ENCODE results near the gene GPR85.

Gene GPR85

GRCh38 chr7:113113912-113114311 lies 27.3 kb upstream of the GPR85 start:
- no peak overlapping the region for H3K4me3 ChIP-seq (ENCODE audit: low read depth, low read length)
- no peaks in the 10 kb centered on the region for H3K4me1 ChIP-seq
- H3K27me3 ChIP-seq (ENCODE audit: control insufficient read depth, insufficient read depth, low read length), result no peaks in the 10 kb centered on the region
- no peaks in the 10 kb centered on the region for H3K9me3 ChIP-seq (ENCODE audit: control insufficient read depth, low read length)
- H3K36me3 ChIP-seq (ENCODE audit: control insufficient read depth, insufficient read depth, low read length), result no peaks in the 10 kb centered on the region
- H2AFZ ChIP-seq, result no peak overlapping the region
- no peak overlapping the region for H3K9ac ChIP-seq
- no peak overlapping the region for H3K4me2 ChIP-seq (ENCODE audit: low read length)
- no peak overlapping the region for H3K27ac ChIP-seq
- TF ChIP-seq, protein P1, sequence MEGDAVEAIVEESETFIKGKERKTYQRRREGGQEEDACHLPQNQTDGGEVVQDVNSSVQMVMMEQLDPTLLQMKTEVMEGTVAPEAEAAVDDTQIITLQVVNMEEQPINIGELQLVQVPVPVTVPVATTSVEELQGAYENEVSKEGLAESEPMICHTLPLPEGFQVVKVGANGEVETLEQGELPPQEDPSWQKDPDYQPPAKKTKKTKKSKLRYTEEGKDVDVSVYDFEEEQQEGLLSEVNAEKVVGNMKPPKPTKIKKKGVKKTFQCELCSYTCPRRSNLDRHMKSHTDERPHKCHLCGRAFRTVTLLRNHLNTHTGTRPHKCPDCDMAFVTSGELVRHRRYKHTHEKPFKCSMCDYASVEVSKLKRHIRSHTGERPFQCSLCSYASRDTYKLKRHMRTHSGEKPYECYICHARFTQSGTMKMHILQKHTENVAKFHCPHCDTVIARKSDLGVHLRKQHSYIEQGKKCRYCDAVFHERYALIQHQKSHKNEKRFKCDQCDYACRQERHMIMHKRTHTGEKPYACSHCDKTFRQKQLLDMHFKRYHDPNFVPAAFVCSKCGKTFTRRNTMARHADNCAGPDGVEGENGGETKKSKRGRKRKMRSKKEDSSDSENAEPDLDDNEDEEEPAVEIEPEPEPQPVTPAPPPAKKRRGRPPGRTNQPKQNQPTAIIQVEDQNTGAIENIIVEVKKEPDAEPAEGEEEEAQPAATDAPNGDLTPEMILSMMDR (IDR thresholded peaks at IDR 0.05), result peak; percentile 45
- H3K79me2 ChIP-seq, result no peaks in the 10 kb centered on the region

DNA sequence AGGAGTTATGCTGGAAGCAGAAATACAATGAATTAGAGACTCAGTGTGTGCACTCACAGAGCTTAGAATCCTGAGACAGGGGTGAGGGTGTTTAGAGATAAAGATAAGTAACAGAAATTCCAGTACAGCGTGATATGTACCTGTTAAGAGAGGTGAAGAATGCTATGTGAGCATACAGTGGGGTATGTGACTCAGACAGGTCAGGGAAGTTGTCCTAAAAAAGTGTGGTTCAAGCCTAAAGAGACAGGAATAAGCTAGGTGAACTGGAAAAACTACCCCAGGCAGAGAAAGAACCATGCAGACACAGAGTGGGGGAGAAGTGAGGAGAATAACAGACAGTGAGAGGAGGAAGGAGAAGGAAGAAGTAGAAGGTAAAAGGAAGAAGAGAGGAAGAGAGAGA lies 23.1 kb upstream of the GPR85 start:
- H3K27ac ChIP-seq, result no peak overlapping the region
- H3K79me2 ChIP-seq, result no peaks in the 10 kb centered on the region
- H3K9ac ChIP-seq, result no peak overlapping the region
- H3K27me3 ChIP-seq (ENCODE audit: control insufficient read depth, insufficient read depth, low read length), result no peaks in the 10 kb centered on the region
- H3K36me3 ChIP-seq (ENCODE audit: control insufficient read depth, insufficient read depth, low read length), result no peaks in the 10 kb centered on the region
- no peak overlapping the region for H3K4me3 ChIP-seq (ENCODE audit: low read depth, low read length)
- no peaks in the 10 kb centered on the region for H3K4me1 ChIP-seq
- TF ChIP-seq, protein P1 (IDR thresholded peaks at IDR 0.05), result no peak
- no peak overlapping the region for H2AFZ ChIP-seq
- no peak overlapping the region for H3K4me2 ChIP-seq (ENCODE audit: low read length)
- no peaks in the 10 kb centered on the region for H3K9me3 ChIP-seq (ENCODE audit: control insufficient read depth, low read length)

DNA sequence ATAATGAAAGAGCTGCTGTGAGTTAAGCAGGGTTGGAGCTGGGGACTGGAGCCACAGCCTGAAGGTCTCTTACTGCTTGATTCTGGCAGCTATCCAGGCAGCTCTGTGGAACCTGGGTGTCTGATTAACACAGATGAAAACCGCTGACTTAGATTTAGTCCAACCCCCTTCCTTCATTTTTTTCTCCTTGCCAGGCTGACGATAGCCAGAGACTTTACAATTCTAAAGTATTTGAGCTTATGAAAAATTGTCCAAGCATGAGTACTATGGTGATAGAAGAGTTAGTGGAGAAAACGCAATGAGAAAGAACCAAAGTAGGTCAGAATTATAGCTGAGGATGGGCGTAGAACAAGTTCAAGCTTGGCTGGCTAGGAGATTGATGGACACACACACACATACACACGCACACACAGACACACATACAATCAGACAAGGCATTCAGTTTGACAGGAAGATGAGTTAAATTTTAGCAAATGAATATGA lies 13.5 kb upstream of the GPR85 start:
- Histone ChIP-seq H3K4me1 (peaks cover 6% of the 10 kb centered on the region), H3K9me3 (ENCODE audit: control insufficient read depth, low read length) (no peaks in the 10 kb centered on the region), H3K27ac (peak overlapping the region; percentile 2), H3K36me3 (ENCODE audit: control insufficient read depth, insufficient read depth, low read length) (no peaks in the 10 kb centered on the region), H3K79me2 (no peaks in the 10 kb centered on the region), H3K4me3 (ENCODE audit: low read depth, low read length) (peak overlapping the region; percentile 40), H3K4me2 (ENCODE audit: low read length) (peak overlapping the region; percentile 44), H3K27me3 (ENCODE audit: control insufficient read depth, insufficient read depth, low read length) (no peaks in the 10 kb centered on the region), H2AFZ (peak overlapping the region; percentile 60), H3K9ac (no peak overlapping the region)
- TF ChIP-seq, protein P1 (IDR thresholded peaks at IDR 0.05), result no peak

DNA sequence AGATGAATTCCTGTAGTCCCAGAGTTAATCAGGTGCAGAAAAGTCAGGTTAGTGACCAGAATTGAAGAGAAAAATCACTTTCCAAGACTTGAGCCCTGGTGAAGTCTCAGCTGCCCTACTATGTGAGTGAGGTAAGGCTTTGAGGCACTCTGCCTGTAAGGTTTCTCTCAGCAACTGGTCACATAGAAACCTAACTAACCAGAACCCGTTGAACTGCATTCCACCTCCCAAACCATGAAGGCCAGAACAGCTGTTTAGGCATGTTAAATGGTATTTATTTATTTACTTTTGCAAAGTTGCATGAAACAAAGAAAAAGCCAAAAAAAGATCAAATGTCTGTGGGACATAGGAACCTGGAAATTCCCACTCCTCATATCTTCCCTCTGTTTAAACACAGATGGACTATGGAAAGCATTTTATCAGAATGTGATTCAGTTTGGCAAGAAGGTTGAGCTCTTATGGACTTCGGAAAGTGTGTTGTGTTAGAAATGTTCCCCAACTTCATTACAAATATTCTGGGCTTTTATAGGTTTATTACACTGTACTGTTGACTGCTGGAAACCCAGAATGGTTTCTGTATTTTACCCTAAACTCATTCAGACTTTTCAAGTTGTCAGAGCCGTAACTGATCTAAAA lies 12.8 kb upstream of the GPR85 start:
- H3K27ac ChIP-seq, result peak overlapping the region; percentile 2
- no peaks in the 10 kb centered on the region for H3K79me2 ChIP-seq
- H3K9me3 ChIP-seq (ENCODE audit: control insufficient read depth, low read length), result no peaks in the 10 kb centered on the region
- peak overlapping the region; percentile 44 for H3K4me2 ChIP-seq (ENCODE audit: low read length)
- no peaks in the 10 kb centered on the region for H3K36me3 ChIP-seq (ENCODE audit: control insufficient read depth, insufficient read depth, low read length)
- H3K4me3 ChIP-seq (ENCODE audit: low read depth, low read length), result peak overlapping the region; percentile 38
- no peak overlapping the region for H3K9ac ChIP-seq
- no peaks in the 10 kb centered on the region for H3K27me3 ChIP-seq (ENCODE audit: control insufficient read depth, insufficient read depth, low read length)
- H3K4me1 ChIP-seq, result peaks cover 6% of the 10 kb centered on the region
- TF ChIP-seq, protein P1 (IDR thresholded peaks at IDR 0.05), result no peak
- H2AFZ ChIP-seq, result peak overlapping the region; percentile 60

Data from parathyroid adenoma (tissue), 2 donors.